Stimulated activated naive CD8-positive, alpha-beta T cell treated with anti-CD3 and anti-CD28 coated beads, Interleukin-15, Interleukin-2, amounts not matched to agents 100 U/mL and 50 U/mL, for 24 hours (primary cell): ENCODE results near the gene NOTCH1.

ENCODE experiments used
- ATAC-seq: fragments of 150-1000 bp; cut with Tn5 transposase; one replicate; pipeline ENCODE4 v1.10.0; 2021
- DNase-seq: peaks from one replicate; pipeline ENCODE4 v3.0.0; 2021

Gene NOTCH1

DNA sequence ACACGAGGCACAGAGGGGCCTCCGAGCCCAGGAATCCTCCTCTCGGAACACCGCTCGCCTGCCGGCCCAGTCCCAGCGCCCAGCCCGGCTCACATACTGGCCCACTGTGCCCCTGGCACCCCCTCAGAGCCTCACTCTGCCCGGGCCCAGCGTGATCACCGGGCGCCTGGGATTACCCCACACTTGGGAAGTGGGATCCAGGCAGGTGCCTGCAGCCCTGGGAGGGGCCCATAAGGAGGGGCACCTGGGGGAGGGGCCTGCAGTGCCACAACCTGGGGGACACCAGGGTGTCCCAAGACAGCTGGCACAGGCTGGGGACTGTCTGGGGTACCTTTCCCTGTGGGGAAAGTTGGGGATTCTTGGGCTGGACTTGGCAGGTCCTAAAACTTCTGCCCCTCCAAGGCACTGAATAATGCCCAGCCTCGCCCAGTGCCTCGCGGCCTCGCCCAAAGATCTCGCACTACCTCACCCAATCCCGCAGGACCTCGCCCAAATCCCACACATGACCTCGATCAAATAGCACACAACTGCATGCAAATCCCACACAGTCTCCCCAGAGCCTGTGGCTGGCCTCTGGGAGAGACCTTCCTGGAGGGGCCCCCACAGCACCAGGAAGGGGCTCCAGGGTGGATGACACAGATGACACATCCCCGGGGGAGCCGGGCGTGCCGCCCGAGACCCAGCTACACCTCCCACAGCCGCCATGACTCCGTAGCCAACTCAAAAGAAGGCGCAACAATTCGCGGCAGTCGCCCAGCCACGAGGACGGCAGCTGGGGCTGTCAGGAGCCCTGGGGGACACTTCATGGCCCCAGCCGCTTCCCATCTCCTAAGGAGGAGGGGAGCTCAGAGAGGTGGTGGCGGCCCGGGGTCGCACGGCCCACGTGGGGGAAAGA, 13.7 kb downstream of the NOTCH1 start:
- peak; percentile 50 for DNase-seq
- no peak for ATAC-seq

DNA sequence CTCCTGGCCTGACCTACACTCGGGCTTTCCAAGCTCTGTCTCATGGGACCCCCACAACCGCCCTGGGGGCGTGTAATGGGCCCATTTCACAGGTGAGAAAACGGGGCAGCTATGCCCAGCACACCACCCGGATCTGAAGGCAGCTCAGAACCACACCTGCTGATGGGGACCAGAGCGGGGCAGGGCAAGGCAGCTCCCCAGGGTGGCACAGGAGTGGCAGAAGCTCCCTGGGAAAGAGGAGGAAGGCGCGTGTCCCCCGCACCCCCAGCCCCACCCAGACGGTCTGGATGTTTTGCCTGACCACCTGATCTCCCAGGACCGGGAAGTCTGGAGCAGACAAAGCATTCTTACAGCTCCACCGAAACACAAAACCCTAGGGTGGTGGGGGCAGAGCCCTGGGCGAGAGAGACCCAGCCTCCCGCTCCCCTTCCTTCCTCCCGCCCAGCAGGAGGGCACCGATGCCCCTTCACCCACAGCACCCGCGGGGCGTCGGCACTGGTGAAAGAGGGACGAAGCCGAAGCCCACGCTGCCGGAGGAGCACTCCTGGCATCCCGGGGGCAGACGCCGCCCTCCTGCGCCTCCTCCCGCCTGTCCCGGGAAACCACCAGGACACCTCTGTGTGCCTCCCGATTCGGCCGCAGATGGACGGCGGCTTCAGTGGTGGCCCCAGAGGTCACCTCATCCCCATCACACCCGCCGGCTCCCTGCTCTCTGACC, 14.5 kb downstream of the NOTCH1 start:
- no peak for DNase-seq
- ATAC-seq, result no peak

DNA sequence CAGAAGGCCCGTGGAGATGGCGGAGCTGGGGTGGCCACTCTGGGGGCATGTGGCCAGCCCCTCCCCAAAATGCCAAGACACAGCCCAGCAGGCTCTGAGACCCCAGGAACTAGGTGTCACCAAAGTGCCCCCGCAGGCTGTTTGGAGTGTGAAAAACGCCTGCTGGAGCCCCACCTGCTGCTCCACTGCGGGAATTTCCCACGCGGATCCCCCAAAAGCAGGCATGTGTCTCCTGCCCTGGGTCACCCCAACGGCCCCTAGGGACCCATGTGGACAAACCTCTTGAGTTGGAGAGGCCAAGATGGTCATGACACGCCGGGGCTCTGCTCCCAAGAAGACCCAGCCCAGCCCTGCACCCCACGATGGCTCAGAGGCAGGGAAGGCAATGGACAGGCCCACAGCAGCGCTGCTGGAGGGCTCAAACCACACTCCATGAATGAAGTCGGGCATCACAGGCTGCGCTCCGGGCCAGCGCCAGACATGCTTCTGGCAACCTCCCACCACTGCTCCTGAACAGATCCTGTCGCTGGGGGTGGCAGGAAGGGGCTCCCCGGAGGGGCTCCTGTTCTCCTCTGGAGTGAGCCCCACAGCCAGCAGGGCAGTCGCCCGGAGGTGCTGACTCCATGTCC, 15.3 kb downstream of the NOTCH1 start:
- ATAC-seq (no peak), DNase-seq (no peak)

DNA sequence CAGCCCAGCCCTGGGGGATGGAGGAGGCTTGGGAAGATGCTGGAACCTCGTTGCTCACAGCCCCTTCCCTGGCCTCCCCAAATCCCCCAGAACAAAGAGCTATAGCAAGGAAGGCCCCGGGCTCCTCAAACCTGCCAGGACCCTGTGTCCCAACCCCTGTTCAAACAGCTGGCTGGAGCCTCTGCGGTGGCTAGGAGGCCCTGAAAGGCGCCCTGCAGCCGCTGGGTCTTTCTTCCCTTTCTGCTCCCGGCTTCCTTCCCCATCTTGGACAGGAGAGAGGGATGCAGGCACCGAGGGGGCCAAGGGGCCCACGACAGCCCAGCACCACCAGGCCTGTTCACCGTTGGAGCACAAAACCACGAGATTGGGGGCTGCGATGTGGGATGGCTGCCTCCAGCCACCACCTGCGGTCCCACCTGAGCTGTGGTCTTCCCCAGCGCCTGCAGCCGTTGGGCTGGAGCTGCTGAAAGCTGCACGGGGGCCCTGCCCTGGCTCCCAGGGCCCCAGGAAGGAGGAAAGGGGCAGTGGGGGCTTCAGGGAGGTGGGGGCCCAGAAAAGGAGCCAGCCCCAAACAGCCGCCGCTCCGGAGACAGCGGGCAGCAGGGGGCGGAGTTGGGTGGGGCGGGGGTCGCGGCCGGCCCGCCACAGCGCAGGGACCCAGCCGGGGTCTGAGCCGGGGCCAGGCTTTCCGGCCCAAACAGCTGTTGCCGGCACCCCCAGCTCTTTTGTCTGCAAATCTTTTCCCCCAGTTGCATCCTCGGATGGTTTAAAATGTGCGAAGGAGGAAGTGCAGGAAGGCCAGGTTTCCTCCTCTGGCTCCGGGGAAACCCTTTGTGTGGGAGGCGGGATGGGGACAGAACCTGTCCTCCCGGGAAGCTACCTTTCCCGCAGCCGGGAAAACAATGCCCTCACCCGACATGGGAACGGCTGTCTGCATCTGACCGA, 16.1 kb downstream of the NOTCH1 start:
- ATAC-seq (no peak), DNase-seq (no peak)

DNA sequence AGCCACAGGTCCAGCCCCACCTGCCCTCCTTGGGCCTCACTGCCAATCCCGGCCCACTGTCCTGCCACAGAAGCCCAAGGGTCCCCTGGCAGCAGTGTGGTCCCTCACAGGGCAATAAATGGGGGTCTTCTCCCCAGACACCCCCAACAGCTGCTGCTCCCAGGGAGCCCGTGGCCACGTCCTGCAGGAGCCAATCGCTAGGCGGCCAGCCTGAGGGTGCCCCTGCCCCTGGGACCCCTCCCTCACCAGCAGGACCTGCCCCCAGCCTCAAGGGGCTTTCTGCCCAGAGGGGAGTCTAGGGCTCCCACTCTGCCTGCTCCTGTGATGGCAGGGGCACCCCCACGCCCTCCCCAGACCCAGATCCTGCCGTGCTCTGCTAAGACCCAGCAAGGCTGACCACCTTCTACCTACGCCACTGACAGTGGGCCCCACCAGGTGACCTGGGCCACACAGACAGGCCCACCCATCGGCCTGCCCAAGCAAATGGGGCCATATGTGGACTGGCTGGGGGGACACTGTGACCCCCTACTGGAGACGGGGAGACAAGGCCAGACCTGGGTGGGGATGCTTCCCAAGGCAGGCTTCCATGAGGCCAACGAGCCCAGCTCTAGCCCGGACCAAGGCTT, 17.0 kb downstream of the NOTCH1 start:
- DNase-seq, result no peak
- no peak for ATAC-seq

DNA sequence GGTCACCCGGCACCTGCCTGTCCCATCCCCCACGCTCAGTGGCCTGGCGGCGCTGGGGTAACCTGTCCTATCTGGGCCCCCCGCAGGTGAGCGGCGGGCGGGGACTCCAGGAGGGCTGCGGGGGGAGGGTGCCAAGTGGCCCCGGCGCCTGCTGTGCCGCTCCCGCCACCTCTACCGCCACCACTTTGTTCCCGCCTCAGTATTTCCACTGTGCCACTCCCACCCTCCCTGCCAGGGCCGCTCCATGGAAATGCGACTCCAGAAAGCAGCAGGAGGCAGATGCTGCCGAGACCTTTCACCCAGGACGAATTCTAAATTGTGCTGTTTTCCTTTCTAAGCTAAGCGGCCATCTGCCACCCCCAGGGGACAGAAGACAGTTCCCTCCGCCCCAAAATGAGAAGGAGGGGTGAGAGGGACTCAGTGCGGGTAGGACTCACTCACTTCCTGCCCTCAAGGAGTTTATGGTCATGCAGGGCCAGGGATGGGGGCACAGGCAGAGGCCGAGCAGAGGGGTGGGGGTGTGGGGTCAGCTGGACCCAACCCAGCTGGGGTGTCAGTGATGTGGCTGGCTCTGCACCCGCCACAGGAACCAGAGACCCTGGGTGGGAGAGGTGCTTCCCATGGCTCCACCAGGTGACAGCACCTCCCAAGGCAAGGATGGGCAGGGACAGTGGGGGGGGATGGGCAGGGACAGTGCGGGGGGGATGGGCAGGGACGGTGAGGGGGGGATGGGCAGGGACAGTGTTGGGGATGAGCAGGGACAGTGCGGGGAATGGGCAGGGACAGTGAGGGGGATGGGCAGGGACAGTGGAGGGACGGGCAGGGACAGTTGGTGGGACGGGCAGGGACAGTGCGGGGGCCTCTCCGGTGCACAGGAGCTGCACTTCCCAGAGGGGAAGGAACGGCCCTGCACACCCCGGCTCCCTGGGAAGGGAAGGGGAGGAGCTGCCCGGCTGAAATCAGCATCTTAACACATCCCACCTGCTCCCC, 17.8 kb downstream of the NOTCH1 start:
- DNase-seq (no peak), ATAC-seq (no peak)

DNA sequence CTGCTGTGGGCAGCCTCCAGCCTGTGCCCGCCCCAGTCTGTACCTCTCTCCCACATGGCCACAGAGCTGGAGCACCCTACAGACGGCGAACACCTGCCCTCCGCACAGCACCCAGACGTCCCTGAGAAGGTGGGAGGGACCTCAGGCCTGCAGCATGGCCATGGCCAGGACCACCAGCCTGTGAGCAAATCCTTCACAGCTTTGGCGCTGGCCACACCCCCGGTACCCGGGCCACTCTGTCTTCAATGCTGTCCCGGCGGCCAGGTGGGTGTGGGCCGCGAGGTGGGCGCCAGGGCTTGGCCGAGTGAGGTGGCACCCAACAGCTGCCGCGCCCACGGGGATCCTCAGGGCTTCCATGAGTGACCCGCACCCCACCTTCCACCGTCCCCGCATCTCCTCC, 18.7 kb downstream of the NOTCH1 start:
- DNase-seq (no peak), ATAC-seq (no peak)

DNA sequence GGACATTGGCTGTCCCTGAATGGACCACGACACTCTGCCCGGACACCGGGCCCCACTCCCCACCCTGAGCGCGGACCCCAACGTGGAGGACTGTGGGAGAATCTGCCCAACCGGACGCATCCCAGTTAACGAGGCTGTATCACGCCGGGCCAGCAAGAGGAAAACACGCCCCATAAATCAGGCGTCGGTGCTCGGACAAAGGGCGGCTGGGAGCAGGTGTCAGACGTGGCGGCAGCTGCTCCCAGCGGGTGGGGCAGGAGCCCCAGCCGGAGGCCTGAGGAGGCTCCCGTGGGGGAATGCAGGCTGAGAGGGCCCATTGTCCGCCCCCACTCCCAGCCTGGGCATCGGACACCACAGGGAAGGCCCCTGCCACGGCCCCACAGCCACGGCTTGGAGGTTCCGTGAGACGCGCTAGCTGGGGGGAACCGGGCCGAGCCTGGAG, 19.2 kb downstream of the NOTCH1 start:
- ATAC-seq (no peak), DNase-seq (no peak)

DNA sequence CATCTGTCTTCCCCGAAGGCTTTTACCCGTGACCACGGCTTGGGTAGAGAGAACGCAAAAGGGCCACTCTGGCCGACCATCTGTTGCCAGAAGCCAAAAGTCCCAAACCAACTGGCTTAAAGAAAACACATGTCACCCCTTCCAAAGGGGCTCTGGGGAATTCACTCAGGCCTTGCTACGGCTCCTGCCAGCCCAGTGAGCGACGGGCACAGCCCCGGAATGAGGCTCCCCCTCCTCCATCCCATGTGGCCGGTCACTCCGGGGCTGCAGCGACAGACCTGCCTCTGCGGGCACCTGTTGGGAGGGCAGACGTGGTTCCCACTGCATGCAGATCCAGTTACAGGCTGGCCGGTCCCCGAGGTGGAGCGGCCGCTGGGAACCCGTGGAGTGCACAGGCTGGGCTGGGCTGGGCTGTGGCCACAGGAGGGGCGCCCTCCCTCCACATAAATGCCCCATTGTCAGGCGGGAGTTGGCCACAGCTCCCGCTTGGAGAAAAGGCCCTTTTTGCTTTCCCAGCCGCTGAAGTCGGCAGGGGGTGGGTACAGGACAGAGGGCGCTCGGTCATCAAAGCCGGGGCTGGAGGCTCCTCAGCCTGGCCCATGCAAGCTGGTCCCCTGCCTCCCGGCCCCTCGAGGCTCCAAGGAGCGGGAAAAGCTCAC, 19.9 kb downstream of the NOTCH1 start:
- no peak for DNase-seq

DNA sequence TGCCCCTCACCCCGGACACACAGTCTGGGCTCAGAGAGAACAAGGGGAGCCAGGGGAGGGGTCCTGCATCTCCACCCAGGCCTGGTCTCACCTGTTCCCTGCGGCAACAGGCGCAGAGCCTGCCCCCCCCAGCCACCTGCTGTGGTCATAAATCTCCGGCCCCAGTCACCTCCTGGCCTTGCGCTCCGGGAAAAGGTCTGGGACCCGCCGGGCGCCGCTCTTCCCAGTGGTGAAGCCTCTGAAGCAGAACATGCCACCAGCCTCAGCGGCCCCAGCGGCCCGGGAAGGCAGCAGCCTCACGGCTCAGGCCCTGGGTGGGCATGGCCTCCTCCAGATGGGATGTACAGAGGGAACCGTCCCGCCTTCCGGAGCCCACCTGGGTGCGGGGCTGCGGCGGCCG, 20.6 kb downstream of the NOTCH1 start:
- ATAC-seq (no peak), DNase-seq (no peak)

More for the DNA sequence above, 19.9 kb downstream of the NOTCH1 start:
- ATAC-seq, result no peak

DNA sequence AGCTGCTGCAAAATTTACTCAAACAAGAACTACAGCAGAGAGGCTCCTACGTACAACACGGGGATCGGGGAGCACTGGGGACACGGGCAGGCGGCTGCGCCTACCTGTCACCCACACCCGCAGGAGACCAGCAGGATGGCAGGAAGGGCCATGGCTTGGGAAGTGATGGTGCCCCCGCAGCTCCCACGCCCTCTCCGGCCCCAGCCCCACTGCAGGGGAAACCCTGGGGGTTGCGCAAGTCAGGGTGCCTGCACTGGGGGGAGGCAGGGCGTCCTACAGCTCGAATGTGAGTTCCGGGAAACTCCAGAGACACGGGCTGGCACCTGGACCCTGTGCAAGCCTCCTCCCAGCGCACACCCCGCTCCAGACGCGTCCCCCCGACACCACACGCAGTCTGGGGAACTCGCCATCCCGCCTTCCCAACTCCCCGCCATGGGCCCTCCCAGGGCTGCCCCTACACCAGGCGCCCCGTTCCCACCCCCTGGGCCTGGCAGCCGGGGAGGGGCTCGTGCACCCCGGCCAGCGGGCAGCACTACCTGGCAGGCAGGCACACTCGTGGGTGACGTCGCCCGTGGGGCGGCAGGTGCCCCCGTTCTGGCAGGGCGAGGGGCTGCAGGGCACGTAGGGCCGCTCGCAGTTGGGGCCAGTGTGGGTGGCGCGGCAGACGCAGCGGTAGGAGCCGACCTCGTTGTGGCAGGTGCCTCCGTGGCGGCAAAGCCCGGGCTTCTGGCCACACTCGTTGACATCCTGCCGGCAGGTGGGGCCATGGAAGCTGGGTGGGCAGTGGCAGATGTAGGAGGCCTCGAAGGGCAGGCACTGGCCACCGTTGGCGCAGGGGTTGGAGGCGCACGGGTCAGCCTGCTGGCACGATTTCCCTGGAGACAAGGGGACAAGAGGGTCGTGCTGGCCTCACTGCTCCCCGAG, 23.3 kb downstream of the NOTCH1 start:
- DNase-seq, result no peak

GRCh38 chr9:136521537-136521936, 24.3 kb downstream of the NOTCH1 start:
- no peak for ATAC-seq
- no peak for DNase-seq

More for the DNA sequence above, 23.3 kb downstream of the NOTCH1 start:
- no peak for ATAC-seq

DNA sequence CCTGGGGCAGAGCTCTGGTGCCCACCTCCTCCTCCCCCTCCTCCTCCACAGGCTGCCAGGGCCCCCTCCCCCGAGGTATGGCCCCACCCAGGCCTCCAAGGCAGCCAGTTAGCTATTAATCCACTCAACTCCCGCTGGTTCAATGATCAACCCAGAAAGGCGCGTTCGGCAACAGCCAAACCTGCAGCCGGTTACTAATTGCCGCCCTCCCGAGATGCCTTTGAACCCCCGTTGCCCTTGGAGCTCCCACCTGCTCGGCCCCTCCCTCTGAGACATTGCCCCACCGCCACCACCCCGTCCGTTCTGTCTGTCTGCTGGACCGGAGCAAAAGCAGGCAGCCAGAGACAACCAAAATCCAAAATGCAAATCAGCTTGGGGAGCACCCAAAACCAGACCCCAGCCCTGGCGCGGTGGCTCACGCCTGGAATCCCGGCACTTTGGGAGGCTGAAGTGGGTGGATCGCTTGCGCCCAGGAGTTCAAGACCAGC, 25.8 kb downstream of the NOTCH1 start:
- DNase-seq (no peak), ATAC-seq (no peak)

GRCh38 chr9:136519263-136520052, 26.4 kb downstream of the NOTCH1 start:
- ATAC-seq (no peak), DNase-seq (no peak)

- DNase-seq, result no peak
- ATAC-seq, result no peak
Measured at GRCh38 chr9:136518623-136519022, 27.2 kb downstream of the NOTCH1 start.

DNA sequence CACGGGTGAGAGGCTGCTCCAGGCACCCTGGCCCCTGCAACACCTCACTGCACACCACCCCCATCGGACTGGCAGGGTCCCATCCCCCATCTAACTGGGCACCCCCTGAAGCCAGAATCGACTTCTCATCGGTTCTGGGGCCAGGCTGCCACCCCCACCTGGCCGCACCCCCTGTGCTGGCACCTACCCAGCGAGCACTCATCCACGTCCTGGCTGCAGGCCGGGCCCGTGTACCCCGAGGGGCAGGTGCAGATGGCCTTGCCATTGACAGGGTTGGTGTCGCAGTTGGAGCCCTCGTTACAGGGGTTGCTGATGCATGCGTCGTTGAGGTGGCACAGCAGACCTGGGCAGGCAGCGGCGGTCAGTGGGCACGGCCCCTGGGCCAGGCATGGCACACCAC, 27.9 kb downstream of the NOTCH1 start:
- ATAC-seq (no peak), DNase-seq (no peak)

DNA sequence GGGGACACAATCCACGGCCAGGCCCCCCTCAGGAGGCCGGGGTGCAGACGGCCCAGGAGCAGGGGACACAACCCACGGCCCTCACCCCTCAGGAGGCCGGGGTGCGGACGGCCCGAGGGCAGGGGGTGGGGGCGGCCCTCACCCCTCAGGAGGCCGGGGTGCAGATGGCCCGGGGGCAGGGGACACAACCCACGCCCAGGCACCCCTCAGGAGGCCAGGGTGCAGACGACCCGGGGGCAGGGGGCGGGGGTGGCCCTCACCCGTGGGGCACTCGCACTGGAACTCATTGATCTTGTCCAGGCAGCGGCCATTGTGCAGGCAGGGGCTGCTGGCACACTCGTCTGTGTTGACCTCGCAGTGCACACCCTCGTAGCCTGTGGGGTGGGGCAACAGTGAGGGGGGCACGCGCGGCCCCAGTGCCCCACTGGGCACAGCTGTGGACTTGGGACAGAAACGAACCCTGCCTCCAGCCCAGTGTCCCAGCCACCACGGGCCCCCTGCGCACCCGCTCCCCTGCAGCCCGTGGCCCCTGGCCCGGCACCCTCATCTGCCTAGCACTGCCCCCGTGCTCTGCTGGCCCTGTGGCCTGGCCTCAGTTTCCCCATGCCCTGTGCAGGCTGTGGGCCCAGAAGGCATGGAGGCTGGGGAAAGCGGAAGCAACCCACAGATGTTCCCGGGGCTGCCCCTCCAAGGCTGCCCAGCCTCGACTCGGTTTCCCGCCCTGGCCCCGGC, 28.7 kb downstream of the NOTCH1 start:
- ATAC-seq, result no peak
- no peak for DNase-seq
